Endothelial cell (in vitro differentiated cells): Measurements from ENCODE around the gene CCR4. TPM values are rescaled to one million over a fixed set of nuclear protein-coding genes. Genes with fewer than 3 reads are reported as not detected.

Experiments used
- DNase-seq: peaks from one replicate; pipeline ENCODE4 v3.0.0; 2021; ENCODE audit warnings: low spot score
- H3K27ac Mint-ChIP-seq: one replicate; pipeline ENCODE4 v1.8.0; 2021; ENCODE audit warnings: mixed read lengths, inconsistent platforms; ENCODE audit not compliant: unreplicated experiment
- H3K27me3 Mint-ChIP-seq: one replicate; pipeline ENCODE4 v1.8.0; 2021; ENCODE audit warnings: mild to moderate bottlenecking, moderate library complexity, mixed read lengths, inconsistent platforms; ENCODE audit not compliant: unreplicated experiment
- H3K36me3 Mint-ChIP-seq: one replicate; pipeline ENCODE4 v1.8.0; 2021; ENCODE audit warnings: mild to moderate bottlenecking, low read depth, mixed read lengths, inconsistent platforms; ENCODE audit not compliant: unreplicated experiment
- H3K4me1 Mint-ChIP-seq: one replicate; pipeline ENCODE4 v1.8.0; 2021; ENCODE audit warnings: mild to moderate bottlenecking, mixed read lengths, inconsistent platforms; ENCODE audit not compliant: unreplicated experiment
- H3K4me3 Mint-ChIP-seq: one replicate; pipeline ENCODE4 v1.8.0; 2021; ENCODE audit warnings: mild to moderate bottlenecking, mixed read lengths, inconsistent platforms; ENCODE audit not compliant: unreplicated experiment
- H3K9me3 Mint-ChIP-seq: one replicate; pipeline ENCODE4 v1.8.0; 2021; ENCODE audit warnings: mixed read lengths, inconsistent platforms; ENCODE audit not compliant: unreplicated experiment
- CTCF ChIP-seq: fragments of 200-600 bp; sonication (generic); IDR thresholded peaks from one replicate; pipeline ENCODE4 v1.5.0; 2021; ENCODE audit warnings: antibody characterized with exemption; ENCODE audit not compliant: unreplicated experiment
- total RNA-seq: library from RNA; stranded (reverse); fragmentation: NEBNext Ultra II Directional; extraction: Animal tissue kit (Norgen Biotek cat#: 25700); gene quantifications from one replicate; pipeline ENCODE4 v1.2.1, GENCODE V29; 2021; ENCODE audit not compliant: unreplicated experiment

Gene CCR4
- total RNA-seq, 1 donor from 2014 or later: 0.08 TPM

DNA sequence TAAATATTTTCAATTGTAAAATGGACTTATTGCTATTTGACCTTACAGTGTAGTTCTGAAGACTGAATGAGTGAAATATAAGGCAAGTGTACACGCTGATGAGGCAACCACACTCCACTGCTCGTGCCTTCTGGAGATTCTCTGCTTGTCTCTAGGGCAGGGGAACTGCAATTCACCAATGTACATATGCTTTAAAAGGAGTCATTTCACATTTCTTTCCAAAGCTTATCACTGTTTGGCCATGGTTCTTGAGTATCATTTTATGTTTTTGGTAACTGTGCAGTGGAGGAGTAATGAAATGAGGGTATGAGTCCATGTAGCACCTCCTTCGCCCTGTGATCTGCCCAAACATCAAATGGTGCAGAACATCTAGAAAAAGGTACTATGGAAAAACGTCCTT, 43.7 kb downstream of the CCR4 start:
- peaks cover 4% of the 10 kb centered on the region for H3K27me3 Mint-ChIP-seq
- no peak for DNase-seq
- H3K4me3 Mint-ChIP-seq: no peak overlapping the region
- no peak overlapping the region for H3K27ac Mint-ChIP-seq
- H3K4me1 Mint-ChIP-seq: peaks cover 13% of the 10 kb centered on the region
- H3K9me3 Mint-ChIP-seq: no peaks in the 10 kb centered on the region
- TF ChIP-seq CTCF: no peak
- peaks cover 10% of the 10 kb centered on the region for H3K36me3 Mint-ChIP-seq

- no peak for DNase-seq
- TF ChIP-seq CTCF: no peak
- Mint-ChIP-seq H3K9me3 (no peaks in the 10 kb centered on the region), H3K4me3 (no peak overlapping the region), H3K4me1 (peaks cover 20% of the 10 kb centered on the region), H3K27ac (no peak overlapping the region), H3K36me3 (peaks cover 12% of the 10 kb centered on the region), H3K27me3 (peaks cover 1% of the 10 kb centered on the region)
Observed at GRCh38 chr3:32996048-32996754, 44.8 kb downstream of the CCR4 start.

- H3K9me3 Mint-ChIP-seq: no peaks in the 10 kb centered on the region
- no peak overlapping the region for H3K27ac Mint-ChIP-seq
- H3K4me3 Mint-ChIP-seq: no peak overlapping the region
- H3K36me3 Mint-ChIP-seq: peaks cover 17% of the 10 kb centered on the region
- H3K27me3 Mint-ChIP-seq: peaks cover 4% of the 10 kb centered on the region
- peaks cover 24% of the 10 kb centered on the region for H3K4me1 Mint-ChIP-seq
- DNase-seq: no peak
- TF ChIP-seq CTCF: no peak
Observed at GRCh38 chr3:32996755-32997091, 45.3 kb downstream of the CCR4 start.

DNA sequence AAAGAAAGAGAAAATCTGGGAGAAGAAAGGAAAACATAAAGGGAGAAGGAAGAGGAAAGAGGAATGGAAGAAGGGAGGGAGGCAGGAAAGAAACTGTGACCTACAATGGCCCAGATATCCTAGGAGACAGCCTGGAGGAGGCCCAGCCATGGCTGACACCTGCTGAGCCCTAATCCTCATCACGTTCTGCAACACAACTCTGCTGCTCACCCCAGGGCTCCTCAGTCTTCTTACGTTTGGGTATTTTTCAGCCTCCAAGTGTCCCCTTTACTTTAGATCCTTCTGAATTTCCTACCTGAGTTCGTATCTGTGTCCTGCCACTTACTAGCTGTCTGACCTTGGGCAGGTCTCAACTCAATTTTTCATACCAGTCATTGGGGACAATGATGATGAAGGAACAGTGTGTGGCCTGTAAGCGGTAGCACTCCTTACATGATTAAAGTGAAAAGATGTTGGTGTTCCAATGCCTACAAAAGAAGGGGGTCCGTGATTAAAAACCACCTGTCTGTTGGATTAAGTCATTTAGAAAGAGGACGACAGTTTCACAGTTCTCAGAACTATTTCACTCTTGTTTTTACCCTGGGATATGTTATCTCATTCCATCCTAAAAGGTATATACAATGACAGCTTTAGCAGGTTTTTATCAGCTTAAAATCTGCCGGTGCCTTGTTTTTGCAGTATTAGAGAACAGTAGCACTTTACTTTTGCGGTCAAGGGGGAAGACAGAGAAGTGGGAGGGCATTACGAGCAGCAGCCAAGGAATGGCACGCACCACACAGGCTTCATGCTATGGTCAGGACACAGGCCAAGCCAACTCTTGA, 47.4 kb downstream of the CCR4 start:
- peaks cover 22% of the 10 kb centered on the region for H3K36me3 Mint-ChIP-seq
- no peak for TF ChIP-seq CTCF
- H3K4me3 Mint-ChIP-seq: peak overlapping the region; percentile 1
- H3K27me3 Mint-ChIP-seq: peaks cover 2% of the 10 kb centered on the region
- H3K4me1 Mint-ChIP-seq: peaks cover 32% of the 10 kb centered on the region
- DNase-seq: no peak
- no peaks in the 10 kb centered on the region for H3K9me3 Mint-ChIP-seq
- H3K27ac Mint-ChIP-seq: no peak overlapping the region
